ENCODE data around the gene CLTB.

The CLTB gene

GRCh38 chr5:176359658-176360057 is 56.7 kb downstream of the CLTB start:
- H3K4me3 ChIP-seq (ENCODE audit: low read depth, low read length), result 0 out of 2 replicates have a peak overlapping the region, but pooled peaks have one; percentile 14
- TF ChIP-seq CTCF (IDR thresholded peaks at IDR 0.05; ENCODE audit: low read depth, low read length), result no peak

DNA sequence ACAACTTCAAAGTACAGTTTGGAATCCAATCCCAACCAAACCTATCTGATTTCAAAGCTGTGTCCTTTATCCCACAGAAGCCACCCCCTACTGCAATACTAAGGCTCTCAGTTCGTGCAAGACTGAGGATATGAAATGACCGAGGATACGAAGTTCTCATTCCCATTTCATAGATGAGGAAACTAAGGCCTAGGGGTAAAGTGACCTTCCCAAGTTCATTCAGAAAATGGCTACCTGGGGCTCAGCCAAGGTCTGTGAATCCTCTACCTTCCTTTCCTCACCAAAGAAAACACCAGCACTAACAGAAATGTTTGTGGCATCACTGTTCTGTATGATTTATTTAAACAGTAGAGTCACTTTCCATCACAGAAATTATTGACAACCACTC is 60.2 kb downstream of the CLTB start:
- no peak for TF ChIP-seq CTCF (IDR thresholded peaks at IDR 0.05; ENCODE audit: low read depth, low read length)
- no peak overlapping the region for H3K4me3 ChIP-seq (ENCODE audit: low read depth, low read length)

- H3K4me3 ChIP-seq (ENCODE audit: low read depth, low read length), result no peak overlapping the region
- no peak for TF ChIP-seq CTCF (IDR thresholded peaks at IDR 0.05; ENCODE audit: low read depth, low read length)
These were observed 60.8 kb downstream of the CLTB start for GRCh38 chr5:176355400-176356178.

DNA sequence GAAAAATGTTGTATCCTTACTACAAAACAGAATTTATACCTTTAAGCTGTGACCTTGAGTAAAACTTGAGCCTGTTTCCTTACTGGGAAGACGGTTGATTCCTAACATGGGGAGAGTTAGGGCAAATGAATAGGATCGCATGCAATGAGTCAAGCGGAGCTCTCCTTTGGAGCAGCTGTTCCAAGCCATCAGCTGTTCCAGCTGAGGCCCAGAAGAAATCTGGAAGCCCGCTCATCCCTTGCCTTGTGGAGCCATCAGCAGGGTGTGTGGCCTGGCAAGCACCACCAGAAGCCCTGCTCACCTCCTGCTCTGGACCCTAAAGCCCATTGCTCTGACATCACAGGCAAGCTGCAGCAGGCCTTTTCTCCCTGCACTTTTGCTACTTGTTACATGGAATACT is 62.8 kb downstream of the CLTB start:
- TF ChIP-seq CTCF (IDR thresholded peaks at IDR 0.05; ENCODE audit: low read depth, low read length), result no peak
- no peak overlapping the region for H3K4me3 ChIP-seq (ENCODE audit: low read depth, low read length)

- TF ChIP-seq CTCF (IDR thresholded peaks at IDR 0.05; ENCODE audit: low read depth, low read length), result no peak
- H3K4me3 ChIP-seq (ENCODE audit: low read depth, low read length), result no peak overlapping the region
These were observed 64.0 kb downstream of the CLTB start for GRCh38 chr5:176352116-176352878.

DNA sequence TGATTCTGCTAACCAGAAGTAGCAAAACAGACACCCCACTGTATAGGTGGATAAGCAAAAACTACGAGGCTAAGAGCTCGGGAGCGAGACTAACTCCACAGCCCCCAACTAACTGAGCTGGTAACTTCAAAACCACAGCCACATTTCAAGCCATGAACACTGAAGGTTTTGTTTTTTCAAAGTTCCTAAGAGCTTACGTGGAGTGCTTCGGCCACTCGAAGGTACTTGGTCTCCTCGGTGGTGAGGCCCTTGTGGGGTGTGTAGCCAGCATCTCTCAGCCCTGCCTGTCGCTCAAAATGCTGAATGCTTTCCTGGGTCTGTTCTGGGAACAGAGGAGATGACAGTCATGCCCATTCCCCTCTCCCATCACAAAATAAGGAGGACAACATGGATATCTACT is 65.9 kb downstream of the CLTB start:
- H3K4me3 ChIP-seq (ENCODE audit: low read depth, low read length), result no peak overlapping the region
- TF ChIP-seq CTCF (IDR thresholded peaks at IDR 0.05; ENCODE audit: low read depth, low read length), result no peak

Measured in WI38 (cell line).